OCI-LY1 (cell line): Measurements from ENCODE around the gene SOX12.
A peak's percentile ranks its signal among the peaks of the same experiment; 100 is the strongest.

Source experiments
- H2AFZ ChIP-seq: fragments of 200-600 bp; sonication (generic), shearing (Covaris generic); 2 replicates; pipeline ENCODE4 v1.6.0; 2014; ENCODE audit warnings: antibody characterized with exemption, mild to moderate bottlenecking, low read length
- H3F3A ChIP-seq: fragments of 200-600 bp; sonication (generic), shearing (Covaris generic); 2 replicates; pipeline ENCODE4 v1.6.0; 2014; ENCODE audit warnings: mild to moderate bottlenecking, antibody characterized with exemption, low read length, moderate library complexity; ENCODE audit not compliant: insufficient read depth
- H3K27ac ChIP-seq: fragments of 200-600 bp; sonication (generic); 2 replicates; pipeline ENCODE4 v1.5.1; 2014; ENCODE audit warnings: low read length, mixed run types, mild to moderate bottlenecking, low read depth; ENCODE audit not compliant: poor library complexity, severe bottlenecking
- H3K27me3 ChIP-seq: fragments of 200-600 bp; sonication (generic); 2 replicates; pipeline ENCODE4 v1.6.0; 2014; ENCODE audit warnings: antibody characterized with exemption, mild to moderate bottlenecking, low read length, moderate library complexity; ENCODE audit not compliant: insufficient read depth
- H3K36me3 ChIP-seq: fragments of 200-600 bp; sonication (generic); 2 replicates; pipeline ENCODE4 v1.6.1; 2014; ENCODE audit warnings: mild to moderate bottlenecking, antibody characterized with exemption, low read length, moderate library complexity, mixed read lengths; ENCODE audit not compliant: insufficient read depth
- H3K4me1 ChIP-seq: fragments of 200-600 bp; sonication (generic); 2 replicates; pipeline ENCODE4 v1.5.1; 2014; ENCODE audit warnings: mild to moderate bottlenecking, low read length, moderate library complexity; ENCODE audit not compliant: insufficient read depth, severe bottlenecking
- H3K4me2 ChIP-seq: fragments of 200-600 bp; sonication (generic), shearing (Covaris generic); 2 replicates; pipeline ENCODE4 v1.6.1; 2014; ENCODE audit warnings: low read length
- H3K4me3 ChIP-seq: fragments of 200-600 bp; sonication (generic); 2 replicates; pipeline ENCODE4 v1.5.1; 2014; ENCODE audit warnings: low read length, low read depth, mild to moderate bottlenecking, mixed read lengths; ENCODE audit not compliant: poor library complexity, severe bottlenecking
- H3K79me2 ChIP-seq: fragments of 200-600 bp; shearing (Covaris generic); 2 replicates; pipeline ENCODE4 v1.6.1; 2016; ENCODE audit warnings: mixed run types, low read length, mixed read lengths; ENCODE audit not compliant: insufficient read depth
- H3K9ac ChIP-seq: fragments of 200-600 bp; sonication (generic), shearing (Covaris generic); 2 replicates; pipeline ENCODE4 v1.6.1; 2014; ENCODE audit warnings: mild to moderate bottlenecking, low read length, mixed read lengths
- H3K9me2 ChIP-seq: fragments of 200-600 bp; sonication (generic), shearing (Covaris generic); 2 replicates; pipeline ENCODE4 v1.6.1; 2014; ENCODE audit warnings: low read depth, mild to moderate bottlenecking, low read length, mixed read lengths
- H3K9me3 ChIP-seq: fragments of 200-600 bp; shearing (Covaris generic); 2 replicates; pipeline ENCODE4 v1.6.1; 2014; ENCODE audit warnings: low read length, mixed read lengths
- H4K20me1 ChIP-seq: fragments of 200-600 bp; sonication (generic), shearing (Covaris generic); 2 replicates; pipeline ENCODE4 v1.6.0; 2016; ENCODE audit warnings: mild to moderate bottlenecking, low read length; ENCODE audit not compliant: insufficient read depth
- EZH2 ChIP-seq: fragments of 200-600 bp; sonication (generic), shearing (Covaris generic); IDR thresholded peaks from 2 replicates; pipeline ENCODE4 v1.8.0; 2017; ENCODE audit warnings: borderline replicate concordance, mixed run types, mild to moderate bottlenecking, antibody characterized with exemption, low read length, moderate library complexity, mixed read lengths
- TF ChIP-seq, protein P1 (sequence below): fragments of 200-600 bp; sonication (generic), shearing (Covaris generic); IDR thresholded peaks from 2 replicates; pipeline ENCODE4 v1.5.1; 2017; ENCODE audit warnings: mild to moderate bottlenecking, antibody characterized with exemption, low read length, moderate library complexity, mixed read lengths

The SOX12 gene

GRCh38 chr20:310645-311044, 14.7 kb upstream of the SOX12 start:
- Histone ChIP-seq H2AFZ (peak overlapping the region; percentile 84; the same call in 1 of the 2 replicates), H3K27me3 (no peaks in the 10 kb centered on the region), H4K20me1 (no peaks in the 10 kb centered on the region), H3K4me3 (peak overlapping the region; percentile 55), H3K4me2 (peak overlapping the region; percentile 62), H3K79me2 (no peaks in the 10 kb centered on the region), H3K36me3 (no peaks in the 10 kb centered on the region), H3F3A (no peaks in the 10 kb centered on the region), H3K9me2 (no peaks in the 10 kb centered on the region), H3K9me3 (no peaks in the 10 kb centered on the region), H3K9ac (no peak overlapping the region), H3K4me1 (peaks cover 16% of the 10 kb centered on the region), H3K27ac (no peak overlapping the region)
- TF ChIP-seq EZH2, result no peak
- TF ChIP-seq, protein P1, sequence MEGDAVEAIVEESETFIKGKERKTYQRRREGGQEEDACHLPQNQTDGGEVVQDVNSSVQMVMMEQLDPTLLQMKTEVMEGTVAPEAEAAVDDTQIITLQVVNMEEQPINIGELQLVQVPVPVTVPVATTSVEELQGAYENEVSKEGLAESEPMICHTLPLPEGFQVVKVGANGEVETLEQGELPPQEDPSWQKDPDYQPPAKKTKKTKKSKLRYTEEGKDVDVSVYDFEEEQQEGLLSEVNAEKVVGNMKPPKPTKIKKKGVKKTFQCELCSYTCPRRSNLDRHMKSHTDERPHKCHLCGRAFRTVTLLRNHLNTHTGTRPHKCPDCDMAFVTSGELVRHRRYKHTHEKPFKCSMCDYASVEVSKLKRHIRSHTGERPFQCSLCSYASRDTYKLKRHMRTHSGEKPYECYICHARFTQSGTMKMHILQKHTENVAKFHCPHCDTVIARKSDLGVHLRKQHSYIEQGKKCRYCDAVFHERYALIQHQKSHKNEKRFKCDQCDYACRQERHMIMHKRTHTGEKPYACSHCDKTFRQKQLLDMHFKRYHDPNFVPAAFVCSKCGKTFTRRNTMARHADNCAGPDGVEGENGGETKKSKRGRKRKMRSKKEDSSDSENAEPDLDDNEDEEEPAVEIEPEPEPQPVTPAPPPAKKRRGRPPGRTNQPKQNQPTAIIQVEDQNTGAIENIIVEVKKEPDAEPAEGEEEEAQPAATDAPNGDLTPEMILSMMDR, result no peak

DNA sequence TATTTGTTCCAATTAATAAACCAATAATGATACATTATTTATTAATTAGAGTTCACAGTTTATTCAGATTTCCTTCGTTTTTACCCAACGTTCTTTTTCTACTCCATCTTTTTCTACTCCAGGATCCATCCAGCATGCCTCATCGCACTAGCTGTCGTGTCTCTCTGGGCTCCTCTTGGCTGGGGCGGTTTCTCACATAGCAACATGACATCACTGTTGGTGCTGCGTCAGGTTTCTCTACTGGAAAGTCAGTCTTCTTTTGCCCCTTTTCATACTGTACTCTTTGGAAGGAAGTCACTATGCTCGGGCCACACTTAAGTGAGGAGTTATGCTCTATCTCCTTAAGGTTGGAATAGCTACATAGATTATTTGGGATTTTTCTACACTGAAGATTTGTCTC, 13.7 kb upstream of the SOX12 start:
- TF ChIP-seq EZH2, result no peak
- TF ChIP-seq, protein P1, result no peak
- Histone ChIP-seq H3K9me3 (no peaks in the 10 kb centered on the region), H3K9me2 (no peaks in the 10 kb centered on the region), H3K9ac (no peak overlapping the region), H2AFZ (no peak overlapping the region), H3K27me3 (no peaks in the 10 kb centered on the region), H3K27ac (no peak overlapping the region), H3K36me3 (no peaks in the 10 kb centered on the region), H3K4me1 (peaks cover 16% of the 10 kb centered on the region), H3K4me2 (no peak overlapping the region), H4K20me1 (no peaks in the 10 kb centered on the region), H3K79me2 (no peaks in the 10 kb centered on the region), H3K4me3 (no peak overlapping the region), H3F3A (no peaks in the 10 kb centered on the region)

GRCh38 chr20:312067-312466, 13.3 kb upstream of the SOX12 start:
- Histone ChIP-seq H3F3A (no peaks in the 10 kb centered on the region), H3K4me3 (no peak overlapping the region), H3K27ac (no peak overlapping the region), H3K9me3 (no peaks in the 10 kb centered on the region), H3K9ac (no peak overlapping the region), H3K79me2 (no peaks in the 10 kb centered on the region), H3K36me3 (no peaks in the 10 kb centered on the region), H3K9me2 (no peaks in the 10 kb centered on the region), H2AFZ (no peak overlapping the region), H3K4me2 (no peak overlapping the region), H3K4me1 (peaks cover 16% of the 10 kb centered on the region), H4K20me1 (no peaks in the 10 kb centered on the region), H3K27me3 (no peaks in the 10 kb centered on the region)
- TF ChIP-seq, protein P1, result no peak
- TF ChIP-seq EZH2, result no peak
